Activated T-cell treated with anti-CD3 and anti-CD28 coated beads, Interleukin-2, amount 50 U/mL, for 24 hours (primary cell): ENCODE results near the gene ZIC2.

Source experiments
- DNase-seq: peaks from one replicate; pipeline ENCODE4 v3.0.0-alpha.2; 2020
- H3K27ac Mint-ChIP-seq: 2 replicates; pipeline ENCODE4 v1.8.0; 2020; ENCODE audit warnings: mild to moderate bottlenecking, mixed read lengths
- H3K27me3 Mint-ChIP-seq: 2 replicates; pipeline ENCODE4 v1.8.0; 2020; ENCODE audit warnings: mixed read lengths
- H3K36me3 Mint-ChIP-seq: 2 replicates; pipeline ENCODE4 v1.8.0; 2020; ENCODE audit warnings: low read depth, mixed read lengths
- H3K4me1 Mint-ChIP-seq: 2 replicates; pipeline ENCODE4 v1.8.0; 2020; ENCODE audit warnings: low read depth, mixed read lengths
- H3K4me3 Mint-ChIP-seq: 2 replicates; pipeline ENCODE4 v1.8.0; 2020; ENCODE audit warnings: mild to moderate bottlenecking, moderate library complexity, mixed read lengths
- H3K9me3 Mint-ChIP-seq: 2 replicates; pipeline ENCODE4 v1.8.0; 2020; ENCODE audit warnings: mixed read lengths

ZIC2 gene

GRCh38 chr13:99984461-99985240 lies 3.1 kb downstream of the ZIC2 start:
- Mint-ChIP-seq H3K27ac (peak overlapping the region; percentile 86), H3K9me3 (no peaks in the 10 kb centered on the region), H3K36me3 (no peaks in the 10 kb centered on the region), H3K4me1 (peaks cover 32% of the 10 kb centered on the region), H3K4me3 (no peak overlapping the region), H3K27me3 (peaks cover 71% of the 10 kb centered on the region)
- DNase-seq, result no peak

GRCh38 chr13:99985241-99985874 lies 3.8 kb downstream of the ZIC2 start:
- Mint-ChIP-seq H3K9me3 (no peaks in the 10 kb centered on the region), H3K36me3 (no peaks in the 10 kb centered on the region), H3K4me3 (no peak overlapping the region)

GRCh38 chr13:99985886-99986527 lies 4.4 kb downstream of the ZIC2 start:
- peaks cover 43% of the 10 kb centered on the region for H3K4me1 Mint-ChIP-seq
- peak overlapping the region; percentile 60 for H3K27ac Mint-ChIP-seq
- peaks cover 81% of the 10 kb centered on the region for H3K27me3 Mint-ChIP-seq
- no peak for DNase-seq
- peak overlapping the region; percentile 16 for H3K4me3 Mint-ChIP-seq
- no peaks in the 10 kb centered on the region for H3K9me3 Mint-ChIP-seq
- no peaks in the 10 kb centered on the region for H3K36me3 Mint-ChIP-seq

More at GRCh38 chr13:99985241-99985874, 3.8 kb downstream of the ZIC2 start:
- no peak for DNase-seq
- peaks cover 74% of the 10 kb centered on the region for H3K27me3 Mint-ChIP-seq
- H3K4me1 Mint-ChIP-seq, result peaks cover 37% of the 10 kb centered on the region
- no peak overlapping the region for H3K27ac Mint-ChIP-seq

- Mint-ChIP-seq H3K27ac (no peak overlapping the region), H3K9me3 (no peaks in the 10 kb centered on the region), H3K36me3 (no peaks in the 10 kb centered on the region), H3K4me1 (peaks cover 43% of the 10 kb centered on the region), H3K4me3 (no peak overlapping the region), H3K27me3 (peaks cover 88% of the 10 kb centered on the region)
- DNase-seq, result no peak
Measured at GRCh38 chr13:99986741-99987140, 5.2 kb downstream of the ZIC2 start.

GRCh38 chr13:99987154-99988019 lies 5.8 kb downstream of the ZIC2 start:
- Mint-ChIP-seq H3K36me3 (no peaks in the 10 kb centered on the region), H3K27ac (no peak overlapping the region), H3K9me3 (no peaks in the 10 kb centered on the region), H3K27me3 (peaks cover 94% of the 10 kb centered on the region), H3K4me1 (peaks cover 45% of the 10 kb centered on the region), H3K4me3 (no peak overlapping the region)
- DNase-seq, result no peak

GRCh38 chr13:99988529-99989275 lies 7.1 kb downstream of the ZIC2 start:
- no peaks in the 10 kb centered on the region for H3K9me3 Mint-ChIP-seq
- H3K36me3 Mint-ChIP-seq, result no peaks in the 10 kb centered on the region
- no peak overlapping the region for H3K27ac Mint-ChIP-seq
- no peak for DNase-seq
- peaks cover 34% of the 10 kb centered on the region for H3K4me1 Mint-ChIP-seq
- H3K4me3 Mint-ChIP-seq, result no peak overlapping the region
- H3K27me3 Mint-ChIP-seq, result peaks cover 94% of the 10 kb centered on the region

GRCh38 chr13:99989276-99990125 lies 7.9 kb downstream of the ZIC2 start:
- Mint-ChIP-seq H3K9me3 (no peaks in the 10 kb centered on the region), H3K4me1 (peaks cover 27% of the 10 kb centered on the region), H3K27me3 (peaks cover 94% of the 10 kb centered on the region), H3K36me3 (no peaks in the 10 kb centered on the region), H3K27ac (peak overlapping the region; percentile 41), H3K4me3 (peak overlapping the region; percentile 3)
- DNase-seq, result no peak

GRCh38 chr13:99990126-99990977 lies 8.8 kb downstream of the ZIC2 start:
- H3K4me1 Mint-ChIP-seq, result peaks cover 24% of the 10 kb centered on the region
- H3K4me3 Mint-ChIP-seq, result peak overlapping the region; percentile 3
- peaks cover 98% of the 10 kb centered on the region for H3K27me3 Mint-ChIP-seq
- peak overlapping the region; percentile 22 for H3K27ac Mint-ChIP-seq
- H3K9me3 Mint-ChIP-seq, result peaks cover under 1% of the 10 kb centered on the region
- no peaks in the 10 kb centered on the region for H3K36me3 Mint-ChIP-seq
- DNase-seq, result peak; percentile 45

GRCh38 chr13:99991013-99991827 lies 9.6 kb downstream of the ZIC2 start:
- DNase-seq, result no peak
- Mint-ChIP-seq H3K36me3 (no peaks in the 10 kb centered on the region), H3K27ac (no peak overlapping the region), H3K4me1 (peaks cover 25% of the 10 kb centered on the region), H3K4me3 (no peak overlapping the region), H3K9me3 (peaks cover 3% of the 10 kb centered on the region), H3K27me3 (peaks cover 99% of the 10 kb centered on the region)

GRCh38 chr13:99991828-99992775 lies 10.5 kb downstream of the ZIC2 start:
- no peak for DNase-seq
- peaks cover 25% of the 10 kb centered on the region for H3K4me1 Mint-ChIP-seq
- no peak overlapping the region for H3K4me3 Mint-ChIP-seq
- H3K36me3 Mint-ChIP-seq, result no peaks in the 10 kb centered on the region
- peaks cover 3% of the 10 kb centered on the region for H3K9me3 Mint-ChIP-seq
- H3K27me3 Mint-ChIP-seq, result peaks cover 98% of the 10 kb centered on the region
- H3K27ac Mint-ChIP-seq, result no peak overlapping the region

GRCh38 chr13:99992949-99993351 lies 11.4 kb downstream of the ZIC2 start:
- Mint-ChIP-seq H3K36me3 (no peaks in the 10 kb centered on the region), H3K4me1 (peaks cover 25% of the 10 kb centered on the region), H3K9me3 (peaks cover 3% of the 10 kb centered on the region), H3K4me3 (no peak overlapping the region), H3K27ac (no peak overlapping the region), H3K27me3 (peaks cover 95% of the 10 kb centered on the region)
- no peak for DNase-seq
